DND-41 (cell line): ENCODE data around the gene RAB35.

ENCODE experiments used
- ATAC-seq: fragments of 200-7000 bp; cut with Tn5 transposase; 3 replicates; pipeline ENCODE4 v1.9.1; 2021; ENCODE audit warnings: low read depth; ENCODE audit not compliant: insufficient read depth
- DNase-seq: peaks from one replicate; pipeline ENCODE4 v3.0.0-alpha.2; 2020
- H2AFZ ChIP-seq: 2 replicates; pipeline ENCODE4 v1.6.0; 2012; ENCODE audit warnings: low read depth, low read length
- H3K27ac ChIP-seq: 2 replicates; pipeline ENCODE4 v1.5.1; 2012; ENCODE audit warnings: low read length, inconsistent platforms
- H3K27me3 ChIP-seq: fragments of 200-600 bp; sonication (generic); 2 replicates; pipeline ENCODE4 v1.6.0; 2012; ENCODE audit warnings: low read length, mild to moderate bottlenecking, inconsistent platforms; ENCODE audit not compliant: insufficient read depth, poor library complexity
- H3K36me3 ChIP-seq: 2 replicates; pipeline ENCODE4 v1.5.1; 2012; ENCODE audit warnings: low read length, inconsistent platforms; ENCODE audit not compliant: insufficient read depth
- H3K4me1 ChIP-seq: 2 replicates; pipeline ENCODE4 v1.5.1; 2012; ENCODE audit warnings: mild to moderate bottlenecking, low read length; ENCODE audit not compliant: insufficient read depth
- H3K4me2 ChIP-seq: 2 replicates; pipeline ENCODE4 v1.6.0; 2012; ENCODE audit warnings: mild to moderate bottlenecking, moderate library complexity, low read length, inconsistent platforms; ENCODE audit not compliant: insufficient read depth
- H3K4me3 ChIP-seq, 2 experiments: fragments of 200-600 bp in 1 of 2; shearing (Covaris generic) in 1 of 2; 2 replicates each; pipeline ENCODE4 v1.5.1; 2012 to 2016; ENCODE audit warnings: inconsistent platforms in 2 of 2, low read length in 2 of 2, mild to moderate bottlenecking in 2 of 2, low read depth in 1 of 2, moderate library complexity in 1 of 2
- H3K79me2 ChIP-seq: 2 replicates; pipeline ENCODE4 v1.6.0; 2012; ENCODE audit warnings: low read length, inconsistent platforms; ENCODE audit not compliant: insufficient read depth
- H3K9ac ChIP-seq: 2 replicates; pipeline ENCODE4 v1.6.0; 2012; ENCODE audit warnings: low read depth, mild to moderate bottlenecking, inconsistent platforms, low read length, moderate library complexity
- H3K9me3 ChIP-seq: 2 replicates; pipeline ENCODE4 v1.5.1; 2012; ENCODE audit warnings: low read length, moderate library complexity, mild to moderate bottlenecking, inconsistent platforms; ENCODE audit not compliant: insufficient read depth, severe bottlenecking
- H4K20me1 ChIP-seq: 2 replicates; pipeline ENCODE4 v1.6.0; 2012; ENCODE audit warnings: low read length; ENCODE audit not compliant: insufficient read depth
- CTCF ChIP-seq: IDR thresholded peaks from 2 replicates; pipeline ENCODE4 v1.5.1; 2012; ENCODE audit warnings: borderline replicate concordance, low read length, moderate library complexity, mild to moderate bottlenecking; ENCODE audit not compliant: poor library complexity, severe bottlenecking; ENCODE audit errors: extremely low read depth
- EZH2 ChIP-seq: IDR thresholded peaks from 3 replicates; pipeline ENCODE4 v1.6.1; 2012; ENCODE audit warnings: borderline replicate concordance, low read depth, mild to moderate bottlenecking, moderate library complexity, low read length, inconsistent platforms; ENCODE audit not compliant: severe bottlenecking

RAB35 gene

GRCh38 chr12:120062976-120063579 is 53.5 kb downstream of the RAB35 start:
- Histone ChIP-seq H3K79me2 (no peaks in the 10 kb centered on the region), H4K20me1 (no peaks in the 10 kb centered on the region), H3K4me2 (no peak overlapping the region), H3K4me1 (no peaks in the 10 kb centered on the region), H3K36me3 (no peaks in the 10 kb centered on the region), H3K9ac (no peak overlapping the region), H3K27me3 (no peaks in the 10 kb centered on the region), H3K9me3 (no peaks in the 10 kb centered on the region), H3K27ac (no peak overlapping the region), H2AFZ (no peak overlapping the region), H3K4me3 (no peak overlapping the region)
- ATAC-seq (no peak), DNase-seq (no peak)
- no peak for TF ChIP-seq EZH2
- TF ChIP-seq CTCF, result no peak

- Histone ChIP-seq H3K79me2 (no peaks in the 10 kb centered on the region), H2AFZ (no peak overlapping the region), H3K9ac (no peak overlapping the region), H3K27me3 (no peaks in the 10 kb centered on the region), H3K4me3 (no peak overlapping the region), H3K36me3 (no peaks in the 10 kb centered on the region), H3K9me3 (no peaks in the 10 kb centered on the region), H3K4me2 (no peak overlapping the region), H4K20me1 (no peaks in the 10 kb centered on the region), H3K27ac (no peak overlapping the region), H3K4me1 (no peaks in the 10 kb centered on the region)
- ATAC-seq, result no peak
- TF ChIP-seq EZH2, result no peak
- no peak for TF ChIP-seq CTCF
- no peak for DNase-seq
These were observed 54.9 kb downstream of the RAB35 start for GRCh38 chr12:120061575-120062214.

- Histone ChIP-seq H3K4me1 (no peaks in the 10 kb centered on the region), H4K20me1 (no peaks in the 10 kb centered on the region), H3K9ac (no peak overlapping the region), H3K9me3 (no peaks in the 10 kb centered on the region), H3K27me3 (no peaks in the 10 kb centered on the region), H3K4me3 (no peak overlapping the region), H3K79me2 (no peaks in the 10 kb centered on the region), H2AFZ (no peak overlapping the region), H3K27ac (no peak overlapping the region), H3K4me2 (no peak overlapping the region), H3K36me3 (no peaks in the 10 kb centered on the region)
- TF ChIP-seq EZH2 (no peak), CTCF (no peak)
- DNase-seq (no peak), ATAC-seq (no peak)
These were observed 55.8 kb downstream of the RAB35 start for GRCh38 chr12:120060717-120061116.
